EH (cell line): ENCODE results near the gene PTGR3.

Source experiments
- DNase-seq: peaks from one replicate; pipeline ENCODE4 v3.0.0-alpha.2; 2015; ENCODE audit warnings: low read depth

Gene PTGR3

GRCh38 chr18:75234901-75235300 lies 26.0 kb upstream of the PTGR3 start:
- DNase-seq, result no peak

- DNase-seq, result no peak
Observed at GRCh38 chr18:75231053-75231406, 22.1 kb upstream of the PTGR3 start.

GRCh38 chr18:75230163-75231052 lies 21.5 kb upstream of the PTGR3 start:
- no peak for DNase-seq

GRCh38 chr18:75229437-75229836 lies 20.5 kb upstream of the PTGR3 start:
- no peak for DNase-seq

GRCh38 chr18:75228967-75229366 lies 20.0 kb upstream of the PTGR3 start:
- no peak for DNase-seq

- DNase-seq, result no peak
Observed at GRCh38 chr18:75227535-75228296, 18.8 kb upstream of the PTGR3 start.

- no peak for DNase-seq
Observed at GRCh38 chr18:75226956-75227316, 18.0 kb upstream of the PTGR3 start.

- DNase-seq, result no peak
Observed at GRCh38 chr18:75226286-75226955, 17.5 kb upstream of the PTGR3 start.

- peak; percentile 58 for DNase-seq
Observed at GRCh38 chr18:75223687-75224347, 14.9 kb upstream of the PTGR3 start.

GRCh38 chr18:75222407-75222806 lies 13.5 kb upstream of the PTGR3 start:
- no peak for DNase-seq

GRCh38 chr18:75221897-75222296 lies 13.0 kb upstream of the PTGR3 start:
- peak; percentile 49 for DNase-seq

GRCh38 chr18:75221397-75221796 lies 12.5 kb upstream of the PTGR3 start:
- no peak for DNase-seq

- DNase-seq, result peak; percentile 53
Observed at GRCh38 chr18:75220551-75221355, 11.8 kb upstream of the PTGR3 start.

GRCh38 chr18:75219745-75220375 lies 10.9 kb upstream of the PTGR3 start:
- DNase-seq, result no peak

GRCh38 chr18:75218065-75218923 lies 9.4 kb upstream of the PTGR3 start:
- no peak for DNase-seq

GRCh38 chr18:75216911-75217689 lies 8.2 kb upstream of the PTGR3 start:
- DNase-seq, result no peak

- peak; percentile 59 for DNase-seq
Observed at GRCh38 chr18:75216212-75216910, 7.4 kb upstream of the PTGR3 start.

- no peak for DNase-seq
Observed at GRCh38 chr18:75215663-75216062, 6.7 kb upstream of the PTGR3 start.
